HCT116 (cell line): ENCODE measurements around the gene ADAM23. TPM values are rescaled to one million over a fixed set of nuclear protein-coding genes. Genes with fewer than 3 reads are reported as not detected.

Experiments
- ATAC-seq: fragments of 200-7000 bp; cut with Tn5 transposase; 2 replicates; pipeline ENCODE4 v1.9.1; 2020; ENCODE audit warnings: mild to moderate bottlenecking, moderate library complexity
- BruUV-seq: library from RNA; stranded (reverse); fragments of 400-500 nt; replicated peaks from 2 replicates; lab custom pipeline; 2021; lab: Mats Ljungman, UMichigan
- CTCF ChIA-PET: fragments of 300-600 bp; sonication (Branson Sonifier 250); formaldehyde crosslinking; loops from one replicate; lab custom pipeline; 2021; ENCODE audit warnings: antibody characterized with exemption; lab: Charles Lee
- POLR2A ChIA-PET: fragments of 300-600, 350-600 bp; sonication (Branson Sonifier 250); formaldehyde crosslinking; loops from one replicate; lab custom pipeline; 2021; ENCODE audit warnings: antibody characterized with exemption; lab: Charles Lee
- RAD21 ChIA-PET, 2 experiments: fragments of 300-600 bp; sonication (Branson Sonifier 250); formaldehyde crosslinking; loops; one replicate each; lab custom pipeline; 2023; ENCODE audit warnings: low total read pairs in 2 of 2; ENCODE audit not compliant: uncharacterized antibody in 2 of 2, unreplicated experiment in 2 of 2, low non-redundant PET in 1 of 2; lab: Charles Lee
- DNase-seq: peaks from one replicate; pipeline ENCODE4 v3.0.0-alpha.2; 2010; ENCODE audit warnings: low read depth, low spot score
- H2AFZ ChIP-seq: fragments of 200-600 bp; shearing (Covaris generic), sonication (generic); 2 replicates; pipeline ENCODE4 v1.6.1; 2017; ENCODE audit warnings: low read depth, mixed run types, mixed read lengths, antibody characterized with exemption, low read length; ENCODE audit not compliant: poor library complexity, severe bottlenecking
- H3K27ac ChIP-seq: 2 replicates; pipeline ENCODE4 v1.5.1; 2012; ENCODE audit warnings: low read depth, low read length
- H3K27me3 ChIP-seq: fragments of 200-600 bp; sonication (generic); 2 replicates; pipeline ENCODE4 v1.6.1; 2016; ENCODE audit warnings: mixed run types, low read length, mixed read lengths; ENCODE audit not compliant: insufficient read depth
- H3K36me3 ChIP-seq, 2 experiments: fragments of 200-500 bp in 1 of 2; fragments of 200-600 bp in 1 of 2; sonication (Bioruptor generic) in 1 of 2; sonication (generic) in 1 of 2; 2 replicates each; pipeline versions ENCODE4 v1.5.1 to v1.6.1; 2014 to 2016; ENCODE audit warnings: low read length in 2 of 2, inconsistent platforms in 1 of 2, mixed read lengths in 1 of 2, mixed run types in 1 of 2; ENCODE audit not compliant: insufficient read depth in 2 of 2, control insufficient read depth in 1 of 2
- H3K4me1 ChIP-seq, 2 experiments: fragments of 200-600 bp in 1 of 2; sonication (generic) in 1 of 2; 2 replicates each; pipeline versions ENCODE4 v1.5.1 to v1.6.1; 2012 to 2017; ENCODE audit warnings: low read length in 2 of 2, inconsistent platforms in 1 of 2, mild to moderate bottlenecking in 1 of 2, mixed read lengths in 1 of 2, mixed run types in 1 of 2, moderate library complexity in 1 of 2; ENCODE audit not compliant: insufficient read depth in 2 of 2, control insufficient read depth in 1 of 2
- H3K4me2 ChIP-seq: fragments of 200-600 bp; sonication (generic); 2 replicates; pipeline ENCODE4 v1.6.1; 2017; ENCODE audit warnings: mixed run types, low read length, mixed read lengths
- H3K4me3 ChIP-seq, 2 experiments: fragments of 200-600 bp in 1 of 2; sonication (generic) in 1 of 2; replicated peaks in 1 of 2; 2 replicates each; pipeline ENCODE4 v1.5.1; 2011 to 2016; ENCODE audit warnings: low read length in 2 of 2, control low read depth in 1 of 2, low read depth in 1 of 2, mild to moderate bottlenecking in 1 of 2, mixed read lengths in 1 of 2, mixed run types in 1 of 2
- H3K79me2 ChIP-seq: fragments of 200-600 bp; sonication (generic); 2 replicates; pipeline ENCODE4 v1.6.1; 2017; ENCODE audit warnings: mild to moderate bottlenecking, mixed run types, low read length, moderate library complexity, mixed read lengths; ENCODE audit not compliant: insufficient read depth
- H3K9ac ChIP-seq: fragments of 200-600 bp; sonication (generic); 2 replicates; pipeline ENCODE4 v1.6.1; 2016; ENCODE audit warnings: low read length, mixed read lengths
- H3K9me2 ChIP-seq: fragments of 200-600 bp; sonication (generic), shearing (Covaris generic); 2 replicates; pipeline ENCODE4 v1.6.1; 2017; ENCODE audit warnings: mixed run types, mild to moderate bottlenecking, moderate library complexity; ENCODE audit not compliant: insufficient read depth
- H3K9me3 ChIP-seq, 2 experiments: fragments of 200-500 bp in 1 of 2; fragments of 200-600 bp in 1 of 2; sonication (Bioruptor generic) in 1 of 2; sonication (generic) in 1 of 2; 2 replicates each; pipeline ENCODE4 v1.6.1; 2014 to 2017; ENCODE audit warnings: low read length in 2 of 2, mixed read lengths in 2 of 2, inconsistent platforms in 1 of 2, low read depth in 1 of 2, mild to moderate bottlenecking in 1 of 2, mixed run types in 1 of 2, moderate library complexity in 1 of 2; ENCODE audit not compliant: control insufficient read depth in 1 of 2, insufficient read depth in 1 of 2
- H4K20me1 ChIP-seq: fragments of 200-600 bp; sonication (generic), shearing (Covaris generic); 2 replicates; pipeline ENCODE4 v1.6.1; 2017; ENCODE audit warnings: mixed run types, mild to moderate bottlenecking, moderate library complexity; ENCODE audit not compliant: insufficient read depth
- CBX3 ChIP-seq: IDR thresholded peaks from 2 replicates; pipeline ENCODE4 v1.6.1; 2012; ENCODE audit warnings: low read depth
- EZH2phosphoT487 ChIP-seq: fragments of 200-600 bp; IDR thresholded peaks from 2 replicates; pipeline ENCODE4 v1.6.1; 2018; ENCODE audit warnings: antibody characterized with exemption, borderline replicate concordance
- JUND ChIP-seq: IDR thresholded peaks from 2 replicates; pipeline ENCODE4 v1.6.1; 2012
- RAD21 ChIP-seq: IDR thresholded peaks from 2 replicates; pipeline ENCODE4 v1.6.1; 2012; ENCODE audit warnings: low read depth, mild to moderate bottlenecking
- SIN3A ChIP-seq: IDR thresholded peaks from 2 replicates; pipeline ENCODE4 v1.6.1; 2012; ENCODE audit warnings: low read depth
- SP1 ChIP-seq: IDR thresholded peaks from 2 replicates; pipeline ENCODE4 v1.6.1; 2012; ENCODE audit warnings: low read depth
- SRF ChIP-seq: IDR thresholded peaks from 2 replicates; pipeline ENCODE4 v1.6.1; 2012; ENCODE audit warnings: low read depth
- YY1 ChIP-seq: IDR thresholded peaks from 2 replicates; pipeline ENCODE4 v1.6.1; 2011; ENCODE audit warnings: low read length, low read depth, moderate library complexity, mild to moderate bottlenecking; ENCODE audit not compliant: insufficient replicate concordance; ENCODE audit errors: extremely low read depth
- ZFX ChIP-seq: fragments of 450-650 bp; IDR thresholded peaks from 2 replicates; pipeline ENCODE4 v1.6.1; 2017
- intact Hi-C: fragments of 100-400 bp; cut with micrococcal nuclease; formaldehyde crosslinking; loops from 2 replicates; pipeline ENCODE4 v1.10.0; 2022
- total RNA-seq: library from RNA; stranded (reverse); gene quantifications from one replicate; pipeline ENCODE4 v1.2.1, GENCODE V29; 2021; ENCODE audit not compliant: unreplicated experiment
- TF ChIP-seq, protein P1 (sequence below), 3 experiments: fragments of 200-600 bp in 1 of 3; sonication (generic) in 1 of 3; IDR thresholded peaks in 2 of 3; conservative IDR thresholded peaks in 1 of 3; 2 replicates each; pipeline ENCODE4 v1.5.1; 2012 to 2017; ENCODE audit warnings: low read depth in 2 of 3, low read length in 2 of 3, antibody characterized with exemption in 1 of 3, borderline replicate concordance in 1 of 3, control low read depth in 1 of 3, mild to moderate bottlenecking in 1 of 3, mixed read lengths in 1 of 3, mixed run types in 1 of 3, moderate library complexity in 1 of 3; ENCODE audit not compliant: insufficient read depth in 1 of 3
- TF ChIP-seq, protein P2 (sequence below): IDR thresholded peaks from 2 replicates; pipeline ENCODE4 v1.6.1; 2011; ENCODE audit warnings: mild to moderate bottlenecking, low read length, moderate library complexity; ENCODE audit not compliant: insufficient replicate concordance; ENCODE audit errors: extremely low read depth

ADAM23 gene
- total RNA-seq, 1 experiment from 2014 or later, result 0.10 TPM

DNA sequence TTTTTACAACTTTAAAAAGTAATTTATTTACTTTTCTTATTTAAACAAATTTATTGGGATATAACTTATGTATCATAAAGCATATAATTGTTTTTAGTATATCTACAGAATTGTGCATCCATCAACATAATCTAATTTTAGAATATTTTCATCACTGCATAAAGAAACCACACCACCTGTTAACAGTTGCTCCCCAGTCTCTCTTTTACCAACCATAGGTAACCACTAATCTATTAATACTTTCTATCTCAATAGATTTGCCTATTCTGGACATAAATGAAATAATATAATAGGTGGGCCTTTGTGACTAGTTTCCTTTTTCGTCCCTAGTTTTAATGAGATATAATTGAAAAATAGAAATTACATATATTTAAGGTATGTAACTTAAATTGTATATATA, 90.6 kb downstream of the ADAM23 start (continued):
- TF ChIP-seq, protein P1, sequence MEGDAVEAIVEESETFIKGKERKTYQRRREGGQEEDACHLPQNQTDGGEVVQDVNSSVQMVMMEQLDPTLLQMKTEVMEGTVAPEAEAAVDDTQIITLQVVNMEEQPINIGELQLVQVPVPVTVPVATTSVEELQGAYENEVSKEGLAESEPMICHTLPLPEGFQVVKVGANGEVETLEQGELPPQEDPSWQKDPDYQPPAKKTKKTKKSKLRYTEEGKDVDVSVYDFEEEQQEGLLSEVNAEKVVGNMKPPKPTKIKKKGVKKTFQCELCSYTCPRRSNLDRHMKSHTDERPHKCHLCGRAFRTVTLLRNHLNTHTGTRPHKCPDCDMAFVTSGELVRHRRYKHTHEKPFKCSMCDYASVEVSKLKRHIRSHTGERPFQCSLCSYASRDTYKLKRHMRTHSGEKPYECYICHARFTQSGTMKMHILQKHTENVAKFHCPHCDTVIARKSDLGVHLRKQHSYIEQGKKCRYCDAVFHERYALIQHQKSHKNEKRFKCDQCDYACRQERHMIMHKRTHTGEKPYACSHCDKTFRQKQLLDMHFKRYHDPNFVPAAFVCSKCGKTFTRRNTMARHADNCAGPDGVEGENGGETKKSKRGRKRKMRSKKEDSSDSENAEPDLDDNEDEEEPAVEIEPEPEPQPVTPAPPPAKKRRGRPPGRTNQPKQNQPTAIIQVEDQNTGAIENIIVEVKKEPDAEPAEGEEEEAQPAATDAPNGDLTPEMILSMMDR (IDR thresholded peaks at IDR 0.05 in 2 of 3, conservative IDR thresholded peaks at IDR 0.05 in 1 of 3; ENCODE audit: borderline replicate concordance in 1 of 3, insufficient read depth in 1 of 3, low read depth in 2 of 3, low read length in 2 of 3), result no peak
- no peak for TF ChIP-seq JUND
- no peak for TF ChIP-seq YY1
- TF ChIP-seq SRF, result no peak
- no peak for TF ChIP-seq EZH2phosphoT487
- TF ChIP-seq ZFX, result no peak

DNA sequence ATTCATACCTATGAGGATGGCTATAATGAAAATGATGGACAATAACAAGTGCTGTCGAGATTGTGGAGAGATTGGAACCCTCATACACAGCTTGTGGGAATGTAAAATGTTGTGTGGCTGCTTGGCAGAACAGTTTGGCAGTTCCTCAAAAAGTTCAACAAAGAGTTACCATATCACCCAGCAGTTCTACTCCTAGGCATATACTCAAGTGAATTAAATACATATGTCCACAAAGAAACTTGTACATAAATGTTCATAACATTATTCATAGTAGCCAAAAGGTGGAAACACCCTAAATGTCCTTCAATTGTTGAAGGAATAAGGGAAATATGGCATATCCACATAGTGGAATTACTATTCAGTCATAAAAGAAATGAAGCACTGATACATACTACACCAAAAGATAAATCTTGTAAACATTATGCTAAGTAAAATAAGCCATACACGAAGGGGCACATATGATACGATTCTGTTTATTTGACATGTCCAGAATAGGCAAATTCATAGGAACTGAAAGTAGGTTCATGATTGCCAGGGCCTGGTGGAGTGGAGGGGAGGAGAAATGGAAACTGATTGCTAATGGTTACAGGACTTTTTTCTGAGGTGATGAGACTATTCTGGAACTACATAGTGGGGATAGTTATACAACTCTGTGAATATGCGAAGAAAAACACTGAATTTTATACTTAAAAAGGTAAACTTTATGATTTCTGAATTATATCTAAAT, 92.1 kb downstream of the ADAM23 start:
- DNase-seq (no peak), ATAC-seq (no peak)
- Histone ChIP-seq H3K4me3 (no peak overlapping the region), H3K4me1 (no peaks in the 10 kb centered on the region), H3K9ac (no peak overlapping the region), H3K36me3 (no peaks in the 10 kb centered on the region), H3K27ac (no peak overlapping the region), H3K9me3 (no peaks in the 10 kb centered on the region), H3K9me2 (no peaks in the 10 kb centered on the region), H3K4me2 (no peak overlapping the region), H2AFZ (no peak overlapping the region), H3K79me2 (no peaks in the 10 kb centered on the region), H4K20me1 (no peaks in the 10 kb centered on the region), H3K27me3 (no peaks in the 10 kb centered on the region)
- CTCF ChIA-PET, result no interaction called here
- RAD21 ChIA-PET, result no interaction called here
- POLR2A ChIA-PET, result no interaction called here
- intact Hi-C loops, result no loop called here
- TF ChIP-seq CBX3, result no peak
- TF ChIP-seq SIN3A, result no peak
- TF ChIP-seq, protein P2, sequence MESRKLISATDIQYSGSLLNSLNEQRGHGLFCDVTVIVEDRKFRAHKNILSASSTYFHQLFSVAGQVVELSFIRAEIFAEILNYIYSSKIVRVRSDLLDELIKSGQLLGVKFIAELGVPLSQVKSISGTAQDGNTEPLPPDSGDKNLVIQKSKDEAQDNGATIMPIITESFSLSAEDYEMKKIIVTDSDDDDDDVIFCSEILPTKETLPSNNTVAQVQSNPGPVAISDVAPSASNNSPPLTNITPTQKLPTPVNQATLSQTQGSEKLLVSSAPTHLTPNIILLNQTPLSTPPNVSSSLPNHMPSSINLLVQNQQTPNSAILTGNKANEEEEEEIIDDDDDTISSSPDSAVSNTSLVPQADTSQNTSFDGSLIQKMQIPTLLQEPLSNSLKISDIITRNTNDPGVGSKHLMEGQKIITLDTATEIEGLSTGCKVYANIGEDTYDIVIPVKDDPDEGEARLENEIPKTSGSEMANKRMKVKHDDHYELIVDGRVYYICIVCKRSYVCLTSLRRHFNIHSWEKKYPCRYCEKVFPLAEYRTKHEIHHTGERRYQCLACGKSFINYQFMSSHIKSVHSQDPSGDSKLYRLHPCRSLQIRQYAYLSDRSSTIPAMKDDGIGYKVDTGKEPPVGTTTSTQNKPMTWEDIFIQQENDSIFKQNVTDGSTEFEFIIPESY, result no peak
- TF ChIP-seq, protein P1 (IDR thresholded peaks at IDR 0.05 in 2 of 3, conservative IDR thresholded peaks at IDR 0.05 in 1 of 3; ENCODE audit: borderline replicate concordance in 1 of 3, insufficient read depth in 1 of 3, low read depth in 2 of 3, low read length in 2 of 3), result no peak
- TF ChIP-seq SP1, result no peak
- TF ChIP-seq ZFX, result no peak
- no peak for TF ChIP-seq YY1
- TF ChIP-seq EZH2phosphoT487, result no peak
- TF ChIP-seq RAD21, result no peak
- TF ChIP-seq JUND, result no peak
- BruUV-seq, result no TSS peak
